A204.1 (cell line): Measurements from ENCODE around the gene HES7.
"Not testable (repeated sequence)": the region's sequence is repeated elsewhere in the genome, so short reads cannot be mapped to it uniquely, and the experiment has no call there.

Experiments used
- FAIRE-seq: peaks from 2 replicates; lab custom pipeline; 2012; peaks lifted over from hg19 to GRCh38; lab: Jason Lieb, UNC

The HES7 gene

DNA sequence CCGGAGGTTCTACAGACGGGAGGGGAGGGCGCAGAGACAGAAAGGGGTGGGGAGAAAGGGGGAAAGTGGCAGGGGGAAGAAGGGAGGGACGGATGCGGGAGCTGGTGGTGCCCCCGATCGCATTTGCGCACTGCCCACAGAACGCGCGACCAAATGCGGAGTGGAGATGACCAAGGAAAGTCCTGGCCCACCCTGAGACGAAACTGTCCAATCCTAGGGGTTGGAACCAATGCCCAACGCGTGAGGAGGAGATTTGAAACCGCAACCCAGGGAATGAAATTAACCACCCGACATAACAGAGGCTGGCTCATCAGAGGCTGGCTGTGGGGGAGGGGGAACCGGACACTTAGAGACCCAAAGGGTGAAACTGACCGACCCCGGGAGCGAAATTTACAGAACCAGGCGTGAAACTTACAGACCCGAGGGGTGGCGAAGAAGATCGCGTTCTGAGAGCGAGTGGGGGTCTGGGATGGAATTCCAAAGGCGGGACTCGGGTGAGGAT is 1.4 kb downstream of the HES7 start:
- FAIRE-seq = no peak

DNA sequence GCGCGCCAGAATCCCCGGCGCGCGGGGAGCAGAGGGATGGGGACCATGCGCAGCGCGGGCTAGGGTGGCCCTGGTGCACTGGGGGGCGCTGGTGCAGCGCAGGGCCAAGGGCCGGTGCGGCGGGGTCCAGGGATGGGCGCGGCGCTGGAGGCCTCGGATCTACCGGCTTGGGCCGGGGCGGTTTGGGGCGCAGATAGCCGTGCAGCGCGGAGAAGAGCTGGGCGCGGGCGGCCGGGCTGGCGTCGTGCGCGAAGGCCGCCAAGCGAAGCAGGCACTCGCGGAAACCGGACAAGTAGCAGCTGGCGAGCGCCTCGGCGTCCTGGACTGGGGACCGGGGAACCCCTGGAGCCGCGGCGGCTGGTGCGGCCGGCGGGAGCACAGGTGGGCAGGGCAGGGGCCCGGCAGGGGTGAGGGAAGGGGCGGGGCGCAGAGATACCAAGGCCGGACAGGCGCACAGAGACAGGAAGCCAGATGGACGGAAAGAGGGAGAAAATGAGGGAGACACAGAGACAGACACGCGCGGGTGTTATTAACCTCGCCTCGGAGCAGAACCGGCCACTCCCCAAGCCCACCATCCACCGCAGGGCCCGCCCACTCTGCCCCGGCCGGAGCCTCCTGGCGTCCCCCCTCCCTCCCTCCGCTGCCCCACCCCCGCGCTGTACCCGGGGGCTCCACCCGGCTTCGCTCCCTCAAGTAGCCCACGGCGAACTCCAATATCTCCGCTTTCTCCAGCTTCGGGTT is 2.1 kb downstream of the HES7 start:
- FAIRE-seq = no peak

GRCh38 chr17:8121407-8121680 is 2.6 kb downstream of the HES7 start:
- FAIRE-seq = no peak

DNA sequence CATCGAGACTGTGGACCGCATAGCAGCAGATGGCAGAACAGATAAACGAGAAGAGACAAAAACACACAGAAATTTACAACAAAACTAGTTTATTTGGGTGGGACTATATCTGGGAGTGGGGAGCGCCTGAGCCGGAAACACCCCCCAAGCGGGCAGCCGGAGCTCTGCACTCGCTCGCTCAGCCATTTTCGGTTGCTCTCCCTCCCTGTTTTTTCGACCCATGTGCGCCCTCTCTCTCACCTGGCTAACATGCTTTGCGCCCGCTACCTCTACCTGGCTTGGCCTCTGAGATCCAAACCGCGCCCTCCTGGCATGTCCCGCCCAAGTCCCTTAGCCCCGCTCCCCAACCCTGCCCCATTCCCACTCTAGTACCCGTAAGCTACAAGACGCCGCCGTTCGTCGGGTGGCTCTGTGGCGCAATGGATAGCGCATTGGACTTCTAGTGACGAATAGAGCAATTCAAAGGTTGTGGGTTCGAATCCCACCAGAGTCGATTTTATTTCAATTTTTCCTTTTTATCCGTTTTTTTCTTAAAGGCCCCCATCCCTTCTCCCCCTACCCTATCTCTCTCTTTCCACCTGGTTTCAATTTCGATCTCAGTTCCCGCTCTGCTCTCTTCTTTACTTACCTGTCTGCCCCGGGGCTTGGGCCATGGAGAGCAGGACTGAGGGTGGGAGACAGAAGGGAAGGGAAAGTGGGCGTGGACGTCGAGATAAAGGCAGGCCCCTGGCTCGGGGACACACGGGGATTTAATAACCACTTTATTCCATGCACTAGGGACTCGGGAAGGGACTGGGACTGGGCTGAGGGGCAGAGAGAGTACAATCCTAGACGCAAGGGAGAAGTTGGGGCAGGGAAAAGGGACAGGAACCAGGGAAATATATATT is 3.1 kb downstream of the HES7 start:
- no peak for FAIRE-seq

GRCh38 chr17:8119581-8120519 is 4.1 kb downstream of the HES7 start:
- FAIRE-seq = peak; percentile 93

GRCh38 chr17:8118769-8119580 is 4.9 kb downstream of the HES7 start:
- FAIRE-seq = no peak

GRCh38 chr17:8117980-8118768 is 5.7 kb downstream of the HES7 start, which contains the start of gene ALOXE3:
TSS of gene ALOXE3 (minus strand) at chr17:8118514. CDS start at chr17:8117990, 524 bp downstream.
- no peak for FAIRE-seq

DNA sequence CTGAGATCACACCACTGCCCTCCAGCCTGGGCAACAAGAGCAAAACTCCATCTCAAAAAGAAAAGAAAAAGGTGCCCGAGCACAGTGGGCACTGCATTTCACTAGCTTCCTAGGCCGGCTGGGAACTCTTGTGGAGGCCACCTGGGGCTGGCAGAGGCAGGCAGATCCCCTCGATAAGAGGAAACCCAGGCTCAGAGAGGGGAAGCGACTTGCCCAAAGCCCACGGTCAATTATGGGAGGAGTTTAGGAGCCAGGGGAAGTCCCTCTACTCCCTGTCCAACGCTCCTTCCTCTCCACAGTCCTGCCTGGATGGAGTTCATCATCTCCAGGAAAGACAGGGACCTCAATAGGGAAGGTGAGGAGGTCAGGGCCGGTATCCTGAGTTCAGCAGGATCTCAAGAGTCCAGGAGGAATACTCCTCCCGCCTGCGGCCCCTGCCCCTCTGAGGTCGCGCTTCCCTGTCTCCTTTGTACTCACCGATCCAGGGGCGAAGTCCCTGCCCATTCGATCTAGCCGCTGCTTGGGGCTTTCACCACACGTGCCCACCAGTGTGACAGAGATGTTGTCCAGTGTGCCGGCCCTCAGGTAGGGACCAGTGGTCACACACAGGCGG is 6.4 kb downstream of the HES7 start:
- FAIRE-seq = no peak

DNA sequence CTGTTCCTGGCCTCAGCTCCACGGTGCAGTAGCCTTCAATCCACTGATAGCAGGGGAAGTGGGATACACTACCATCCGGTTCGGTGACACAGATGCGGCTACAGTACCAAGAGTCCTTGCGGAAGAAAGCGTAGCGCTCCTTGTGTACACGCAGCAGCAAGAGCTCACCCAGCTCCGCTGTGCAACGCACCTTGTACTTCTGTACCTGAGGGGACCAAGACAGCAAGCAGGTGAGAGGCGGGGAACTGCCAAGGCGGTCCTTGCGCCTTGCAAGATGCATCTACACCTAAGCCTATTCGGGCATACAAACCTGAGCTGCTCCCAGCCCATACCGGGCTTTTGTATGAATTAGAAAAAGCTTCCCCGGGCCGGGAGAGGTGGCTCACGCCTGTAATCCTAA is 7.1 kb downstream of the HES7 start:
- no peak for FAIRE-seq

DNA sequence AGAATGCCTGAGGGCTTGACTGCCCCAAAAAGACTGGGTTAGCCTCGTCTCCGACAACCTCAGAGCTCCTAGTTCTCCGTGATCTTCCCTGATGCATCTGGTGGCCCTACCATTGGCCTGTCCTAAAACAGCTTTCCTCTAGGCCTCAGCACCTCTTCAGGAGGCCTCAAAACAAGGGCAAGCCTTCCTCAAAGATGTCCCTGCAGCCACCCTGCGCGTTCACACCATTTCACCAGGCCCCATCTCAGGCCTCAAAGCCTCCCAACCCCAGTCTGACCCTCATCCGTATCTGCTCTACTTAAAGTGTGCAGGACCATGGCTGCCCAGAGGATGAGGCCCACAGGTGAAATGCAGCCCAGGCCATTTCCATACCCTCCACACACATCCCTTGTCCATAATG is 13.0 kb downstream of the HES7 start:
- no peak for FAIRE-seq

GRCh38 chr17:8110456-8110804 is 13.5 kb downstream of the HES7 start:
- no peak for FAIRE-seq

GRCh38 chr17:8109661-8110455 is 14.0 kb downstream of the HES7 start:
- no peak for FAIRE-seq

GRCh38 chr17:8108972-8109660 is 14.8 kb downstream of the HES7 start:
- no peak for FAIRE-seq

- FAIRE-seq = not testable (repeated sequence)
Observed at GRCh38 chr17:8106980-8107379, 16.9 kb downstream of the HES7 start.

GRCh38 chr17:8105957-8106398 is 17.9 kb downstream of the HES7 start:
- no peak for FAIRE-seq

GRCh38 chr17:8104911-8105310 is 19.0 kb downstream of the HES7 start:
- FAIRE-seq = no peak

GRCh38 chr17:8103549-8103948 is 20.4 kb downstream of the HES7 start:
- FAIRE-seq = no peak

- FAIRE-seq = no peak
Observed at GRCh38 chr17:8101721-8102120, 22.2 kb downstream of the HES7 start.

DNA sequence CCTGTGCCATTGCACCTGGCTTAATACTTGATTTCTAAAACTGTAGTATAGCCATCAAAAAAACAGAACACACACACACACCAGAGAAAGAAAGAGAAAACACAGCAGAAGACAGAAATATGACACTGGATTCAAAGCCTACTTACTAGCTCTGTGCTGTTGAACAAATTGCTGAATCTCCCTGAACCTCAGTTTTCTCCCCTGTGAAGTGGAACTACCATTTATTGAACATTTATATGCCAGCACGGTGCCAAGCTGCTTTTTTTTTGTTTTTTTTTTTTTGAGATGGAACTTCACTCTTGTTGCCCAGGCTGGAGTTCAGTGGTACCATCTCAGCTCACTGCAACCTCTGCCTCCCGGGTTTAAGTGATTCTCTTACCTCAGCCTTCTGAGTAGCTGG is 23.1 kb downstream of the HES7 start:
- no peak for FAIRE-seq
